ENCODE results near the gene TRIM43B. TPM values are rescaled to one million over a fixed set of nuclear protein-coding genes. Genes with fewer than 3 reads are reported as not detected.
"Not testable (repeated sequence)": the region's sequence is repeated elsewhere in the genome, so short reads cannot be mapped to it uniquely, and the experiment has no call there.

TRIM43B gene
- not detected for total RNA-seq

DNA sequence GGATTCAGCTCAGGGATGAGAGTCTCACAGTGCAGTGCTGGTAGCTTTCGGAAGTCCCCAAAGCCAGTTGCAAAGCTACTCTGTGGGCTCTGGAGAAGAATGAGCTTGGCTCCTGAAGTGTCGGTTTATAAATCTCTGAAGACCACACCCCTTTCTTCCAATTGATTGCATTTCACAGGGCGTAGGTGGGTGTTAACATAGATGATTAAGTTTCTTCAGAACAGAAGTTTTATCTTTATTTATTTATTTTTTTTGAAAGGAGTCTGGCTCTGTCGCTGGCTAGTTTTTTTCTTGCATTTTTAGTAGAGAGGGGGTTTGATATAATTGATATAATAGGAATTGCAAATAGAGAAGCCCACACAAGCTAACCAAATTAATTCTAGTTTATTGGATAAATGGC is at the start of gene TRIM43B:
TRIM43B (minus strand) TSS at position 101 of the 400 bp plus-strand sequence. CDS start 2,040 bp downstream, outside the sequence.
- not testable (repeated sequence) for FAIRE-seq; DNase-seq (ENCODE audit: low spot score in 2 of 2)

DNA sequence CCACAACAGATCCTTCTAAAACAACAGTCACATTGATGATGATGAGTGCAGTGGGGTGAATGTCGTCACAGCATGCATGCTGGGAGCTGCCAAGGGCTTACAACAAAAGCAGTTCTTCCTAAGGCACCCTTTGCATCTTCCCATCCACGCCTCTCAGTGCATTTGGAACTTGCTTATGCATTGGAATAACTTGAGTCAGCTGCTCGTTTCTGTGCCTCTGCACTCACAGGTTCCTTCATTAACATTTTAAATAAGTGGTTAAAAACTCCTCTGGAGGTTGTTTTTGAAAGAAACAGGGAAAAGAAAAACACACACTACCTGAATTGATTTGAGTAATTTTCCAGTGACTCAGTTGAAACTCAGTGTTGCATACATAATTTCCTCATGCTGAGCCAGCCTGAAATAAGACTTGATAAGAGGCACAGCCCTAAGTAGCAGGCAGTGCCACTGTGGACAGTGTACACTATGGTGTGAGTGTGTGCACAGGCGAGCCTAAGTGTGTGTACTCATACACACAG is 46.8 kb upstream of the TRIM43B start:
- DNase-seq (ENCODE audit: low spot score in 2 of 2) = no peak
- FAIRE-seq = no peak

DNA sequence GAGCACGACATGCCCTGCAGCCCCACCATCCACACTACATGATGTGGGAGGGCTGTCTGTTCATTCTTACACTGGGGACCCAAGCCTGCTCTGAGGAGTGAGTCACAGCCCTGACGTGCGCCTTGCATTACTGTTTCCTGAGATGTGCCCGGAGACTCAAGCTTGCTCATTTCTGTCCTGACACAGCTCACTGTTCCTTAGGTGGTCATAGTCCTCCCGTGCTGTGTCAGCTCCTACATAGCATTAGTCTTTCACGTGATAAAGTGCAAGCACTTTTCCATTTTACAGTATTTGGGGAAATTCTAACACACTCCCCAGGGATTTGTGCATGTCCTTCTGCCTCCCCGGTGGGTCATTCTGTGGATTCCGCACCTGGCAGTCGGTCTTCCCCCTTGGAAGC is 46.2 kb upstream of the TRIM43B start:
- FAIRE-seq (no peak), DNase-seq (ENCODE audit: low spot score in 2 of 2) (no peak)

DNA sequence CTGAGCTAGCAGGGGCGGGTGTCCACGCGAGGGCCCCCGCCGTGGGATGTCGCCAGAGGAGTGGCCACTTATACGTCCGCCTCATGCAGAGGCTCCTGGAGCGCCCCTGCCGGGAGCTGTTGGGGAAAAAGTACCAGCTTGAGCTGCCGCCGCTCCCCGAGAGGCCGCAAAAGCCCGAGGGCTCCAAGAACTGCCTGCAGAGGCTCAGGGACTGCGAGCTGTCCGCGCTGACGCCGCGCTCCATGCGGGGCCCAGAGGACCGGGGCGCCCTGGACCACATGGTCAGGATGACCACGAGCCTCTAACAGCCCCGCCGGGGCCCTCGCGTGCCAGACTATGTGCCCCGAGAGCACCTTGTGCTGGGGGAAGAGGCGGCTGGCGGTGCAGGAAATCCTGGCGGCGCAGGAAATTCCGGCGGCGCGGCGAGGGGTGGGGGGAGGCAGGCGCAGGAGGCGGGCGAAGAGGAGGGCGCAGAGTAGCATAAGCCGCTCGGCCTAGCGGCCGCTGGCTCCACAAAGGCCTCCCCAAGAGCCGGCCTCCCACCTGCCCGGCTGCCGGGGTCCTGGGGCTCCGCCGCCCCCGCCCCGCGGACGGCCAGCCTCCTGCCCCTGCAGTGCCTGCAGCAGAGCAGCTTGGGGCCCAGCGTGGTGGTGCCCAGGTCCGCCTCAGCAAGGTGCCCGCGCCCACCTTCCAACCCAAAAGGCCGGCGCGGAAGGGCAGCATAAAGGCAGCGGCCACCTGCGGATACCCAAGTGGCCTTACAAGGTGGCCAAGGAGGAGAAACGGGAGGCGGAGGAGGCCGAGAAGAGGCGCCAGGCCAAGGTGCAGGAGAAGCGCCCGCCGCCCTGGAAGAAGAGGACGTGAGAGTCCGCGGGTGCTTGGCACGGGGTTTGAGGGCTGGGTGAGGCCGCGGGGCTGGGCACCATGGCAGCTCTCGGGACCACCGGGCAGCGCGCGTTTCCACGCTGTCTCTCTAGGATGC is 42.1 kb upstream of the TRIM43B start:
- DNase-seq (ENCODE audit: low spot score in 2 of 2) = peak; percentile 64 to 69
- FAIRE-seq = no peak

DNA sequence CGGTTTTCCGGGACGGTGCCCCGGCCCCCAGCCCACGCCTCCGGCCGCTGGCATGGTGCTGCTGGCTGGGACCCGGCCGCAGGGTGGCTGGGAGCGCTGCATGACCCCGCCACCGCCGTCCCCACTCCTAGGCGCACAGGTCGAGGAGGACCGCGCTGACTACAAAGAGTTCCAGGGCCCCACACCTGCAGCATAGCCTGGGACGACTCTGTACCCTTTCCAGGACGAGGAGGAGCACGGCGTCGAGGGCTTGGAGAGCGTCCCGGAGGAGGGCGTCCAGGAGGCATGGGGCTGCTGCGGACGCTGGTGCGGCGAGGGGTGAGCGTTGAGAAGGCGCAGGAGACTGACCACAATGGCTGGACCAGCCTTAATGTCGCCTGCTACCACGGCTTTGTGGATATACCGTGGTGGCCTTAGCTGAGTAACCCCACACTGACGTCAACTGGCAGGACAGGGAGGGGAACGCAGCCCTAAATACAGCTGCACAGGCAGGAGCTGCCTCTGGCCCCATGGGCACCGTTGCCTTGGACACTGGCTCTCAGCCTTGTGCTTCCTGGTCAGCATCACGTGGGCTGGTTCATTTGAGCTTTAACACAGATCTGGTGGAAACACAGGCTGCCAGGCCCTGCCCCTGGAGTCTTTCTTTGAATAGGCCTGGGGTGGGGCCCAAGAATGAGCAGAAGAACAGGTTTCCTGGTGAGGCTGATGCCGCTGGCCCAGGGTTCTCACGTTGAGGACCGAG is 40.9 kb upstream of the TRIM43B start:
- DNase-seq (ENCODE audit: low spot score in 2 of 2) = peak in 1 of 2 donors; percentile 13
- no peak for FAIRE-seq

DNA sequence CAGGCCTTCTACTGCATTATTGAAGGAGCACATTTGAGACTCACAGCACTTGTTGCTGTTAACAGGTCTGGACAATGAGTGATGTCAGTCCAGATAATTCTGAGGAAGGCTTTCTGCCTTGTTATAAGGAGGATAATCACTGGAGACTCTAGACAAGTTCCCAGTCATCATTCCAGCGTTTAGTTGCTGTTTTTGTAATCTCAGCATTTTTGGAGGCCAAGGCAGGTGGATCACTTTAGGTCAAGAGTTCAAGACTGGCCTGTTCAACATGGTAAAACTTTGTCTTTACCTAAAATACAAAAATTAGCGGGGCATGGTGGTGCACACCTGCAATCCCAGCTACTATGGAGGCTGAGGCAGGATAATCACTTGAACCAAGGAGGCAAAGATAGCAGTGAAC is 39.6 kb upstream of the TRIM43B start:
- no peak for FAIRE-seq

DNA sequence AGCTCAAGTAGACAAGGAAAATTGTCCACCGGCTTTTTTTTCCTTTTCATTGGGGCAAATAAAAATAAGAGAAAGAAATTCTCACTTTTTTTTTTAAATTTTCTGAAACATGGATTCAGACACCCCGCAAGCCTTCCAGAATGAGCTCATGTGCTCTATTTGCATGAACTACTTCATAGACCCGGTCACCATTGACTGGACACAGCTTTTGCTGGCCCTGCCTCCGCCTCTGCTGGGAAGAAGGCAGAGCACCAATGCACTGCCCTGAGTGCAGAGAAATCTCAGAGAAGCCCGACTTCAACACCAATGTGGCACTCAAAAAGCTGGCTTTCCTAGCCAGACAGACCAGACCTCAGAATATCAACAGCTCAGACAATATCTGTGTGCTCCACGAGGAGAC is 30.2 kb upstream of the TRIM43B start:
- DNase-seq (ENCODE audit: low spot score in 2 of 2) (no peak), FAIRE-seq (no peak)

More for the DNA sequence above, 39.6 kb upstream of the TRIM43B start:
- DNase-seq (ENCODE audit: low spot score in 2 of 2) = no peak

DNA sequence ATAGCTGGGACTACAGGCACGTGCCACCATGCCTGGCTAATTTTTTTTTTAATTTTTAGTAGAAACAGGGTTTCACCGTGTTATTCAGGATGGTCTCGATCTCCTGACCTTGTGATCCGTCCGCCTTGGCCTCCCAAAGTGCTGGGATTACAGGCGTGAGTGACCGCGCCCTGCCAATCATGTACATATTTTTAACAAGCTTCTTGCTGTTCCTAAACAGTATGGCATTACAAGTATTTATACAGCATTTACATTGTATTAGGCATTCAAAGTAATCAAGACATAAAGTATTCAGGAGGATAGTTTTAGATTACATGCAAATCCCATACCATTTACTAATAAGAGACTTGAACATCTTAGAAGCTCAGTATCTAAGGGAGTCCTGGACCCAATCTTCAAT is 29.7 kb upstream of the TRIM43B start:
- FAIRE-seq; DNase-seq (ENCODE audit: low spot score in 2 of 2): not testable (repeated sequence)

DNA sequence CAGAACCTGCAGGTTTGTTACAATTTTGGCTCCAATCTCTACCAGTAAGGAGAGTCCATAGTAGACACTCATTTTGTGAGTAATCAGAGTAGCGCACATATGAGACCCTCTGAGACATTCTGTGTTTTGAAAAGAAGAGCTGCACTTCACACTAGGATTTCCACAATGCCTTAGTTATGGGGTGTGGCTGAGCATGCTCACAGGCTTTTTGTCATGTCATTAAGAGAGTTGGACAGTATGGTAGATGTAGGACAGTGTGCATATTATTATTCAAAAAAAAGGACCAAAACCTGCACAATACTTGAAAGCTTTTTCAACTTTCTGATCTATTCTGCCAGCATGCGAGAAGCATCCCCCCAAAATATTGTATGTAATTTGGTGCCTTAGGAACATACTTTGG is 24.9 kb upstream of the TRIM43B start:
- FAIRE-seq = no peak

DNA sequence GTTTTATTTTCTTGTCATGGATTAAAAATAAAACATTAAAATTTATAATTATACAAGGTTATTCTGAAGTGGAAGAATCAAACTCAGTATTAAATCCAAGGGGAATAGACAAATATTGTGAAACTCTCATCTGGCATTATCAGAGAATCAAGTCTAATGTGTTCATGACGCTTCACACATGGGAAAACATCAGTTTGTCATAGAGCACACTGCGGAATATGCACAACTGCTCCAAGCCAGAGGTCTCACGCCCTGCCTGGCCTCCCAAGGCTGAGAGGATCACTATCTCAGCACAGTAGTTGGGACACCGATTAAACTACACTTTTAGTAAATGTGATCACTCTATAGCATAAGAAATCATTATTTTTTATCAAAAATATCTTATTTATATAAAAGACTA is 20.7 kb upstream of the TRIM43B start:
- FAIRE-seq = no peak

More for the DNA sequence above, 24.9 kb upstream of the TRIM43B start:
- no peak for DNase-seq (ENCODE audit: low spot score in 2 of 2)

DNA sequence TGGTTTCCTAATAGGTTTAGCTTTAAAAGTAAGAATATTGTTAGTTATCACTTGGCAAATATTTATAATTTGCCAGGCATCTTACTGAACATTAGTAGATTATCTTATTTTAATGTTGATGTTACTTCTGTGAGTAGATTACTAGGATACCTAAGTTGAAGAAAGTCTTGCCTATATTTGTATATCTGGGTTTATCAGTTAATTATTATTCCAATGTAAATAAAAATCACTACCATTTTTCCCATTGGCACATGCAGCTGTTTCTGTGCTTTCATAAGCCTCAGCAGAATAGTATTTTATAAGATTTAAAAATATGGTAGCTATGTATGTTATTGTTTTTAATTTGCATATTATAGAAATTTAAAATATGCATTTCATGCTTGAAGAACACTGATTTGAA is 16.3 kb upstream of the TRIM43B start:
- FAIRE-seq = no peak

More for the DNA sequence above, 20.7 kb upstream of the TRIM43B start:
- no peak for DNase-seq (ENCODE audit: low spot score in 2 of 2)

DNA sequence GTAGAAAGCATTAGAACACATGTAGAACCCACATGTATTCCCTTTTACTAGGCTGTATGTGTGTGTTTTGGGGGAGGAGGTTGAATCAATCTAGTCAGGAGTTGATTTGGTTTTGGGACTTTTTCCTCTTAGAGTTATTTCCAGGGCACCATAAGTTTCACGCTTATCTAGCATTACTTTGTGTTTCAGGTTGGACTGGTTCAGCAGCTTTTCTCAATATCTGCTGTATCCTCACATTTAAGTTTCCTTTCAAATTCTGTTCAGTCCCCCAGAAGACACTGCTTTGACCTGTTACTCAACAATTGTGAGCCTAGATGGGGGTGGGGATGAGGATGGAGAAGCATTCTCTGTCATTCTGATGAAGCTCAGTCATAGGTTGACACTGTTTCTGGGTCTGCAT is 7.5 kb upstream of the TRIM43B start:
- FAIRE-seq; DNase-seq (ENCODE audit: low spot score in 2 of 2): not testable (repeated sequence)

More for the DNA sequence above, 16.3 kb upstream of the TRIM43B start:
- DNase-seq (ENCODE audit: low spot score in 2 of 2) = no peak

DNA sequence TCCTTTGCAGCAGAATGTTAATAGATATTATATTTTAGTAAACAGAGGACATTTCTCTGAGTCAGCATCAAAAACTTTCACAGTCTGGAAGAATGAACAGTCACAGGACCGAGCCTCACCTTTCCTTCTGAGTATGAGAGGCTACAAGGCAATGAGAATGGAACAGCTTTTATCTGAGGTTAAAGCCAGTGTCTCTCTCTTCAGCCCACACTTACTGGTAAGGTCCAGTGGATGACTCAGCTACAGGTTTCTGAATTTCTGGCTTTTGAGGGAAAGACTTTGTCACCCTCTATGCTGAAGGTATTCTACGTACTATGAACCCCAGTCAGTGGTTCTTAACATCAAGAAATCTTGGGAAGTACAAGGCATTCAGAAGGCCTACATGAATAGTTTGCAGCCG is 9.5 kb downstream of the TRIM43B start:
- not testable (repeated sequence) for DNase-seq (ENCODE audit: low spot score in 2 of 2); FAIRE-seq

DNA sequence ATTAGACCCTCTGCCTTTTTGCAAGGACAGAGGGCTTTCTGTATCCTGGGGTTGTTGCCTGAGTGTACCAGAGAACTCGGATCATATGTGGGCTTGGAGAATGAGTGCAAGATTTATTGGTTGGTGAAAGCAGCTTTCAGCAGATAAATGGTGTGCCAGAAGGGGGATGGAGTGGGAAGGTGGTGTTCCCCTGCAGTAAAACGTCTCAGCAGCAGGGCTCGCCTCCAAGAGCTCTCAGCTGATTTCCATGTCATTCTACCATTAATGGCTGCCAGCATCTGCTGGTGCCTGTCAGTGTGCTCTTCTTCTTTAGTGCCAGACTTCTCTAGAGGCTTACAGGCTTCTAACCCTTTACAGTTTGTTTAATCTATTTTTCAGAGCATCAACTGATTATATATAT is 16.6 kb downstream of the TRIM43B start:
- DNase-seq (ENCODE audit: low spot score in 2 of 2); FAIRE-seq: not testable (repeated sequence)

DNA sequence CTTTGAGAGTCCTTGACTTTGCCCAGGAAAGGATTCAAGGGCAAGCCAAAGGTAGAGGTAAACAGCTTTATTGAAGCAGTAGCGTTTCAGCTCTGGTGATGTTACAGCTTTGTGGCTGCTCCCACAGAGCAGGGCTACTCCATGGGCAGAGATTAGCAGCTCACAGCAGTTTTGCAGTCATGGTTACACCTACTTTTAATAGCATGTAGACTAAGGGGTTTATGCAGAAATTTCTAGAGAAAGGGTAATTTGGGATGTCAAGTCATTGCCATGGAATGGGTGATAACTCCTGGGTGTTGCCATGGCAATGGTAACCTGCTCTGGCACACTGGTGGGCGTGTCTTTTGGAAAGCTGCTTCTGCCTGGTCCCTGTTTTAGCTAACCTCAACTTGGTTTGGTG is 18.0 kb downstream of the TRIM43B start:
- FAIRE-seq; DNase-seq (ENCODE audit: low spot score in 2 of 2): not testable (repeated sequence)

DNA sequence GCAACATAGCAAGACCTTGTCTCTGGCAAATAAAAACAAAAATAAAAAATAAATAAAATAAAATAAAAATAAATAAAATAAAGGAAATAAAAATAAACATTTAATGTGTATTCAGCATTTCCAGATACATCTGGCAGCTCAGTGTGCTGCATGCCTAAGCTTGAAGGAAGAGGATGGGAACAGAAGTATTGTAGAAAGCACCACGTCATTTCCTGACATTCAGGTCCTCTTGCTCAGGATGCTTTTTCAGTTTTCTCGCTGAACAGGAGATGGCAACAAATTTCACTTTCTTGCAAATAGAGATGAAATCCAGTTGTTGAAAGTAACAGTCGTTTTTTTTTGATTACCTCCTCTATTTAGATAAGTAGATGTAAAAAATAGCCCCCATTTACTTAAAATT is 21.3 kb downstream of the TRIM43B start:
- FAIRE-seq; DNase-seq (ENCODE audit: low spot score in 2 of 2): not testable (repeated sequence)

DNA sequence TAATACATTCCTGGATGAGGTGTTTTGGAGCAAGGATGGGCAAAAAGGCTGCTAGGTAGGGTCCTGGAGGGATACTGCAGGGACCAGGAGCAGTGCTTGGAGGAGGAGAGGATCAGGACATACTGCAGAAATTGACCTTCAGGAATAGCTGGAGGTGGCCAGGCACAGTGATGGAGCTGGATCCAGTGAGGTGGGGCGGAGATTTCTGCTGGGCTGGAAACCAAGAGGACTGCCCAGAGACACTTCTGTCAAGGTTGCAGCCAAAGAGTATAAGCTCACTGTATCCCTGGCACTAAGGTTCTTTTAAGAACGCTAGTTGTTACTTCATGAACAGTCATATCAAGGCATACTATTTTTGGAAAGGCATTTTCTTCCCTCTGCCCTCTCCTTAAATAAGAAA is 39.2 kb downstream of the TRIM43B start:
- FAIRE-seq; DNase-seq (ENCODE audit: low spot score in 2 of 2): not testable (repeated sequence)

DNA sequence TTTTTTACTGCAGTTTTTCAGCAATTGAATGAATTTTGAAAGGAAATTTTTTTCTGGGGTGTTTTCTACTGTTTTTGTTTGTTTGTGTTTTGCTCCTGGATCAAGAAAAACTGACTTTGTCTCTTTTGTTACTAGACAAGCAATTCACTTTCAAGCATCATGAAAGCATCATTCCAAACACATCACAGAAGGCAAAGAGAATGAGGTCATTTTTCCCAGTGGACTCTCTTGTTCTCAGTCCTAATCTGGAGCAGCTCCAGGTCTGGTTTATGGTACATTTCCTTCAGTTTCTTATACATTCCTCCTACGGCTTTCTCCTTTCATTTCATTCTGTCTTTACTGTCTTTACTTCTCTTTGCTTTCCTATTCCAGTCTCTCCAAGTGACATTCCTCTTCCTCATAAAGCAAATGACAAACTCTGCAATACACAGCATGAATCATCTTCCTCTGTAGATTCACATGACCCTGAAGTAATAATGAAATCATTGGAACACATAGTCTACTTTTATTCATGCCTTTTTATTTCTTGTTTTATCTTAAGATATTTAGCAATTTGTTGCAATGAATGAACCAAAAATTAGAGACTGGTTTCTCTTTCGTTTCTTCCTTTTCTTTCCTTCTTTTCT is 42.0 kb downstream of the TRIM43B start:
- FAIRE-seq = peak; percentile 74
- not testable (repeated sequence) for DNase-seq (ENCODE audit: low spot score in 2 of 2)

DNA sequence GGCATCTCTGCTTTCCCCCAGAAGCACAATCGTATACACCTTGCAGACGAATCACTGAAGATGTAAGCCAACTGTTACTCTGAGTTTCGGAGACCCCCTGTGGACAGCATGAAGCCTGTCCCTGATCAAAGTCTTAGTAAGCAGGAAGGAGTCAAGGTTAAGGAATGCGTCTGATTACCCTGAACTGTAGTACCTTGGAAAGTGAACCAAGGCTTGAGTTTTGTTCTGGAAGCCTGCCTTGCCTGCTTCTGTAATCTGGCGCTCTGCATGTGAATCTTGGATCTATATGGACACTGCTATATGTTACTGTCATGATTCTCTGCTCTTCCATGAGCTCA is 48.7 kb downstream of the TRIM43B start:
- not testable (repeated sequence) for FAIRE-seq; DNase-seq (ENCODE audit: low spot score in 2 of 2)

DNA sequence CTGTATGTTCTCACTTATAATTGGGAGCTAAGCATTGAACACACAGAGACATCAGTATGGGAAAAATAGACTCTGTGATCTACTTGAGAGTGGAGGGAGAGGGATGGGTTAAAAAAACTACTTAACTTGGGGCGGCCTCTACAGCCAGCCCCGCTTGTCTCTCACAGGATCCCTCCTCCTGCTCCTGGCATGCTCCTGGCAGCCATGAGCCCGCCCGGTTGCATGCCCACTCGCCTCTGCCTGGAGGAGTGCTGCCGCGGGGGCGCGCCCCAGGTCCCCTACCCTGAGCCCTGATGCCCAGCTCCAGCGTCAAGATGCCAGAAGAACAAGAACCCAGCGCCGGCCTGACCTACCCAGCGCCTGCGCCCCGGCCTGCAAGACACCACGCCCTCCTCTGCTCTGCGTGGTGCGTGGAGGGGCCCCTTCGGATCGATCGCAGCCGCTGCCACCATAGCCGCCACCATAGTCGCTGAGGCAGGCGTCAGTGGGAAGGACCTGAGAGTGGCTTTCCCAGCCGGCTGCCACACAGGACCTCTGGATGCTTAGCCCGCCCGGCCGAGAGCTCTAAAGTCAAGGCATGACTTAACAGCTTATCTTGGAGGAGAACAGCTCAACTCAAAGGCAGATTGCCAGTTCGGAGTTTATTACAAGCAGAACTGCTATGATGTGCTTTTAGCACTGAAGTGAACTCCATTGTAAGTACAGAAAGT is 49.2 kb downstream of the TRIM43B start:
- not testable (repeated sequence) for FAIRE-seq; DNase-seq (ENCODE audit: low spot score in 2 of 2)

All from frontal cortex (tissue), 4 donors.